Caco-2 (cell line): Measurements from ENCODE around the gene ARNT2. TPM values are rescaled to one million over a fixed set of nuclear protein-coding genes. Genes with fewer than 3 reads are reported as not detected.

Experiments used
- BruUV-seq: library from RNA; stranded (reverse); fragments of 400-500 nt; replicated peaks from 2 replicates; lab custom pipeline; 2021; lab: Mats Ljungman, UMichigan
- CTCF ChIA-PET: fragments of 300-600 bp; sonication (Branson Sonifier 250); formaldehyde crosslinking; loops from one replicate; lab custom pipeline; 2022; ENCODE audit warnings: antibody characterized with exemption; lab: Charles Lee
- POLR2A ChIA-PET: fragments of 300-600 bp; sonication (Branson Sonifier 250); formaldehyde crosslinking; loops from one replicate; lab custom pipeline; 2022; ENCODE audit warnings: antibody characterized with exemption; lab: Charles Lee
- DNase-seq, 2 experiments: peaks; one replicate each; pipeline versions ENCODE4 v3.0.0 to v3.0.0-alpha.2; 2020 to 2022
- H3K27me3 ChIP-seq: replicated peaks from 2 replicates; pipeline ENCODE4 v1.6.0; 2011; ENCODE audit warnings: low read length; ENCODE audit not compliant: control insufficient read depth, insufficient read depth
- H3K36me3 ChIP-seq: 2 replicates; pipeline ENCODE4 v1.5.1; 2011; ENCODE audit warnings: low read length; ENCODE audit not compliant: control insufficient read depth, insufficient read depth
- H3K4me1 ChIP-seq: fragments of 250-450 bp; sonication (Bioruptor Pico); 2 replicates; pipeline ENCODE4 v1.5.1; 2020; ENCODE audit warnings: mild to moderate bottlenecking
- H3K4me3 ChIP-seq: 2 replicates; pipeline ENCODE4 v1.5.1; 2011; ENCODE audit warnings: low read depth, mild to moderate bottlenecking, control low read depth, low read length
- H3K9me3 ChIP-seq: fragments of 250-450 bp; sonication (Bioruptor Pico); 2 replicates; pipeline ENCODE4 v1.5.1; 2020; ENCODE audit warnings: mild to moderate bottlenecking, moderate library complexity
- H3K27ac Mint-ChIP-seq: one replicate; pipeline ENCODE4 v1.8.0; 2022; ENCODE audit warnings: mixed read lengths; ENCODE audit not compliant: unreplicated experiment
- H3K27me3 Mint-ChIP-seq: one replicate; pipeline ENCODE4 v1.8.0; 2022; ENCODE audit warnings: mixed read lengths; ENCODE audit not compliant: insufficient read depth, unreplicated experiment
- H3K36me3 Mint-ChIP-seq: one replicate; pipeline ENCODE4 v1.8.0; 2022; ENCODE audit warnings: mild to moderate bottlenecking, mixed read lengths; ENCODE audit not compliant: insufficient read depth, unreplicated experiment
- H3K4me1 Mint-ChIP-seq: one replicate; pipeline ENCODE4 v1.8.0; 2022; ENCODE audit warnings: low read depth, mixed read lengths; ENCODE audit not compliant: unreplicated experiment
- H3K4me3 Mint-ChIP-seq: one replicate; pipeline ENCODE4 v1.8.0; 2022; ENCODE audit warnings: mild to moderate bottlenecking, moderate library complexity, mixed read lengths; ENCODE audit not compliant: unreplicated experiment
- H3K9me3 Mint-ChIP-seq: one replicate; pipeline ENCODE4 v1.8.0; 2022; ENCODE audit warnings: mixed read lengths; ENCODE audit not compliant: unreplicated experiment
- CTCF ChIP-seq, 2 experiments: fragments of 200-600 bp in 1 of 2; IDR thresholded peaks; 1 replicate in 1 of 2; 2 replicates in 1 of 2; pipeline versions ENCODE4 v1.5.1 to v1.8.0; 2011 to 2022; ENCODE audit warnings: antibody characterized with exemption in 1 of 2, control low read depth in 1 of 2, inconsistent platforms in 1 of 2, low read depth in 1 of 2, low read length in 1 of 2, mild to moderate bottlenecking in 1 of 2, moderate library complexity in 1 of 2; ENCODE audit not compliant: insufficient read depth in 1 of 2, severe bottlenecking in 1 of 2, unreplicated experiment in 1 of 2
- intact Hi-C: fragments of 100-400 bp; cut with micrococcal nuclease; formaldehyde crosslinking; loops from one replicate; pipeline ENCODE4 v1.10.0; 2022; ENCODE audit not compliant: unreplicated experiment
- total RNA-seq: library from RNA; stranded (reverse); gene quantifications from 2 replicates; pipeline ENCODE4 v1.2.3, GENCODE V29; 2022

The ARNT2 gene
- total RNA-seq, 1 experiment from 2014 or later, result 0.23 TPM

- no peak for TF ChIP-seq CTCF (IDR thresholded peaks at IDR 0.05; ENCODE audit: insufficient read depth in 1 of 2, low read depth in 1 of 2, low read length in 1 of 2, severe bottlenecking in 1 of 2, unreplicated experiment in 1 of 2)
- Mint-ChIP-seq H3K36me3 (no peaks in the 10 kb centered on the region), H3K4me3 (no peak overlapping the region), H3K27ac (no peak overlapping the region), H3K9me3 (peaks cover 11% of the 10 kb centered on the region), H3K4me1 (no peaks in the 10 kb centered on the region), H3K27me3 (peaks cover 20% of the 10 kb centered on the region)
- Histone ChIP-seq H3K36me3 (no peaks in the 10 kb centered on the region), H3K4me1 (no peaks in the 10 kb centered on the region), H3K4me3 (no peak overlapping the region), H3K9me3 (no peaks in the 10 kb centered on the region), H3K27me3 (no peaks in the 10 kb centered on the region)
- intact Hi-C loops, result no loop called here
- BruUV-seq, result no TSS peak
- ChIA-PET CTCF (no interaction called here), POLR2A (no interaction called here)
- DNase-seq, result no peak
Measured at GRCh38 chr15:80536231-80536630, 132.0 kb downstream of the ARNT2 start.

DNA sequence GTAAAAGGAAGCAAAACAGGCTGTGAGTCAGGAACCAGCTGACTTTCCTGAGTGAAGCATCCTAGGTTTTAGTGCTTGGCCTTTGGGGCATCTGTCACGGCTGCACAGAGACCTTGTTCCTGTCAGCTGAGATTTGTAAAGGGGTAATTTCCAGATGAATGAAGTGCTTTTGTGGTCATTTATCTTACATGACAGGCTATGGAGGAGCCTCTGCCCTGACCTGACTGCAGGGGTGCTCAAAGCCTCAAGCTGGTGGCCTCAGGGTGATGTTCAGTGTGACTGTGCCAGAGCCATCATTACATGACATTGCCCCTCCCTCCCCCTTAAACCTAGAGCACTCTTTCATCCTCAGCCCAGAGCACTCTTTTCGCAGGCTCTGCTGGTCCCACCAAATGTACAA is 132.5 kb downstream of the ARNT2 start:
- peaks cover 21% of the 10 kb centered on the region for H3K27me3 Mint-ChIP-seq
- ChIA-PET CTCF (no interaction called here), POLR2A (no interaction called here)

GRCh38 chr15:80545078-80545477 is 140.9 kb downstream of the ARNT2 start:
- BruUV-seq, result no TSS peak
- Histone ChIP-seq H3K36me3 (no peaks in the 10 kb centered on the region), H3K4me1 (no peaks in the 10 kb centered on the region), H3K27me3 (no peaks in the 10 kb centered on the region), H3K4me3 (no peak overlapping the region), H3K9me3 (no peaks in the 10 kb centered on the region)
- CTCF ChIA-PET, result no interaction called here
- Mint-ChIP-seq H3K4me1 (no peaks in the 10 kb centered on the region), H3K9me3 (no peaks in the 10 kb centered on the region), H3K36me3 (no peaks in the 10 kb centered on the region), H3K4me3 (no peak overlapping the region), H3K27me3 (peaks cover 12% of the 10 kb centered on the region), H3K27ac (no peak overlapping the region)
- POLR2A ChIA-PET, result no interaction called here
- intact Hi-C loops, result no loop called here
- no peak for TF ChIP-seq CTCF (IDR thresholded peaks at IDR 0.05; ENCODE audit: insufficient read depth in 1 of 2, low read depth in 1 of 2, low read length in 1 of 2, severe bottlenecking in 1 of 2, unreplicated experiment in 1 of 2)
- no peak for DNase-seq

More for the DNA sequence above, 132.5 kb downstream of the ARNT2 start:
- Histone ChIP-seq H3K4me1 (no peaks in the 10 kb centered on the region), H3K4me3 (no peak overlapping the region), H3K27me3 (no peaks in the 10 kb centered on the region), H3K9me3 (no peaks in the 10 kb centered on the region), H3K36me3 (no peaks in the 10 kb centered on the region)
- no peak for TF ChIP-seq CTCF (IDR thresholded peaks at IDR 0.05; ENCODE audit: insufficient read depth in 1 of 2, low read depth in 1 of 2, low read length in 1 of 2, severe bottlenecking in 1 of 2, unreplicated experiment in 1 of 2)
- Mint-ChIP-seq H3K27ac (no peak overlapping the region), H3K9me3 (peaks cover 11% of the 10 kb centered on the region), H3K4me1 (no peaks in the 10 kb centered on the region), H3K4me3 (no peak overlapping the region), H3K36me3 (no peaks in the 10 kb centered on the region)
- DNase-seq, result no peak
- intact Hi-C loops, result no loop called here
- BruUV-seq, result no TSS peak
